ENCODE data around the gene LSAMP.

LSAMP gene

DNA sequence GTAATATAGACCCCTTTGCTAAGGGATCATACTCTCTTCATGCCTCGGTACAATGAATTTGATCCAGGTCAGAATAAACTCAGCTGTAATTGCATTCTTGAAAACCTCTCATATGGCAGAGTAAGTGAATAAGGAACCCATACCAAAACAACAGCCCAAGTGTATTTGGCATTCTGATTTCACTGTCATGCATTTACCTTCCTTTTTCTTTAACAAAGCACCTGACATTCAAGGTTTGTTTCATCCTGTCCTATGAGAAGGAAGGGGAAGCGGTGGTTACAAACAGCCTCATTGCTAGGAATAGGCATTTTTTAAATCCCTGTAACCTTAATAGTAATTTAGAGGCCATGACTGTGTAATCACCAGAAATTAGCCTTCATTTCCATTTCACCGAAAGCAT lies 97.1 kb downstream of the LSAMP start:
- Mint-ChIP-seq H3K4me3 (no peak overlapping the region), H3K36me3 (no peaks in the 10 kb centered on the region), H3K4me1 (no peaks in the 10 kb centered on the region), H3K27me3 (no peaks in the 10 kb centered on the region), H3K9me3 (peaks cover 4% of the 10 kb centered on the region), H3K27ac (no peak overlapping the region)
- ATAC-seq, result no peak

GRCh38 chr3:116342499-116342898 lies 102.8 kb downstream of the LSAMP start:
- Mint-ChIP-seq H3K4me3 (no peak overlapping the region), H3K27me3 (no peaks in the 10 kb centered on the region), H3K36me3 (no peaks in the 10 kb centered on the region), H3K9me3 (no peaks in the 10 kb centered on the region), H3K27ac (no peak overlapping the region), H3K4me1 (no peaks in the 10 kb centered on the region)
- no peak for ATAC-seq

GRCh38 chr3:116341899-116342298 lies 103.4 kb downstream of the LSAMP start:
- Mint-ChIP-seq H3K4me1 (no peaks in the 10 kb centered on the region), H3K27me3 (no peaks in the 10 kb centered on the region), H3K36me3 (no peaks in the 10 kb centered on the region), H3K4me3 (no peak overlapping the region), H3K27ac (no peak overlapping the region), H3K9me3 (no peaks in the 10 kb centered on the region)
- no peak for ATAC-seq

DNA sequence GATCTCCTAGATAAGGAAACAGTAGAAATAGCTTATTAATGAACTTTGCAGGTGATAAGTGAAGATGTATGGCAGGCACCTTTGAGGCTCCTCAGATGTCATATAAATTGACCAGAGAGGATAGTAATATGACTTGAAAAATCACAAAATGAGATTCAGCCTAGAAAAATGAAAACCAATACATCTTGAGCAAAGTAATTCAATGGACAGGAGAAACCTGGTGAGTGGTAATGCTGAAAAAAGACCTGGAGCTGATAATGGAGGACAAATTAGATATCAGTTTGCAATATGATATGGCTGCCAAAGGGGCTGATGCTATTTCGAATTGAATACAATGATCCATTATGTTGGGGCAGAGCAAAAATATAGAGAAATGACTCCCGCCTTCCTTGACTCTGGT lies 103.9 kb downstream of the LSAMP start:
- no peak overlapping the region for H3K4me3 Mint-ChIP-seq

GRCh38 chr3:116340680-116341216 lies 104.5 kb downstream of the LSAMP start:
- no peak overlapping the region for H3K27ac Mint-ChIP-seq
- H3K9me3 Mint-ChIP-seq, result no peaks in the 10 kb centered on the region
- no peak for ATAC-seq
- H3K4me1 Mint-ChIP-seq, result no peaks in the 10 kb centered on the region
- H3K36me3 Mint-ChIP-seq, result no peaks in the 10 kb centered on the region
- no peak overlapping the region for H3K4me3 Mint-ChIP-seq
- H3K27me3 Mint-ChIP-seq, result no peaks in the 10 kb centered on the region

More for the DNA sequence above, 103.9 kb downstream of the LSAMP start:
- H3K9me3 Mint-ChIP-seq, result no peaks in the 10 kb centered on the region
- H3K36me3 Mint-ChIP-seq, result no peaks in the 10 kb centered on the region
- H3K4me1 Mint-ChIP-seq, result no peaks in the 10 kb centered on the region
- H3K27me3 Mint-ChIP-seq, result no peaks in the 10 kb centered on the region
- H3K27ac Mint-ChIP-seq, result no peak overlapping the region
- ATAC-seq, result no peak

DNA sequence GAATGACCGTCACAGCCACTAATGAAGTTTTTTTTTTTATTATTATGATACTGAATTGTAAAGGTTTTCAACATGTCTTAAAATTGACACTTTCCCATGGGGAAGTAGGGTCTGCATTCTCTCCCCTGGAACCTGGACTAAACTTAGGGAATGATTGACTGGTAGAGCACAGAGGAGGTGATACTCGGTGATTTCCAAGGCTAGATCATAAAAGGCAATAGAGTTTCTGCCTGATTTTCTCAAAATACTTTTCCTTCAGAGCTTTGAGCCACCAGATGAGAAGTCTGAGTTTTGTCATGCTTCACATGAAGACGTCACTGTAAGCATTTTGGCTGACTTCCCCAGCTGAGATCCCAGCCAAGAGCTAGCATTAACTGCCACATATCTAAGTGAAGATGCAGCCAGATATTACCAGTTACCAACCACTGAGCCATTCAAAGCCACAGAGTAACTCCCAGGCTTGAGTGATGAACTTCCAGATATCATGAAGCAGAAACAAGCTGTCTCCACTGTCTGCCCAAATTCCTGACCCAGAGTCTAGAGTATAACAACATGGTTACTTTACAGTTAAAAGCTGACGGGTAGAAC lies 105.8 kb downstream of the LSAMP start:
- no peaks in the 10 kb centered on the region for H3K9me3 Mint-ChIP-seq
- H3K27ac Mint-ChIP-seq, result no peak overlapping the region
- H3K4me1 Mint-ChIP-seq, result no peaks in the 10 kb centered on the region
- no peak for ATAC-seq
- no peaks in the 10 kb centered on the region for H3K36me3 Mint-ChIP-seq
- H3K27me3 Mint-ChIP-seq, result no peaks in the 10 kb centered on the region
- H3K4me3 Mint-ChIP-seq, result no peak overlapping the region

DNA sequence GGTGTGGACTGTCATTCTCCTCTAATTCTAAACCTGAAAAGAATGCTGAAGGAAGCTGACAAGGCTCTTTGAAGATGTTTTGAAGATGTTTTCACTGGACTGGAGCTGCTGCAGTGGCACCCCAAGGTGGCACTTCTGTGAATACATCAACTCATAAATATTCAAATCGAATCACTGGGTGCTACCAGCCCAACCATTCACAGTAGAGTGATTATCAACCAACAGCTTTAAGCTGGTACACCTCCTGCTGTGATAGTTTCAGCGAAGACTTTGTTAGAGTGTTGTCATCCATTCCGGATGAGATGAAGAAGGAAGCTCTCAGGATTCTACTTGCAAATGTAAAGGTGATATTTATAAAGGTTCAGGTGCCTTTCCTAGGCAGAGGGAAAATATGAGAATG lies 106.6 kb downstream of the LSAMP start:
- Mint-ChIP-seq H3K27ac (no peak overlapping the region), H3K27me3 (no peaks in the 10 kb centered on the region), H3K4me3 (no peak overlapping the region), H3K36me3 (no peaks in the 10 kb centered on the region), H3K4me1 (no peaks in the 10 kb centered on the region), H3K9me3 (no peaks in the 10 kb centered on the region)
- ATAC-seq, result no peak

DNA sequence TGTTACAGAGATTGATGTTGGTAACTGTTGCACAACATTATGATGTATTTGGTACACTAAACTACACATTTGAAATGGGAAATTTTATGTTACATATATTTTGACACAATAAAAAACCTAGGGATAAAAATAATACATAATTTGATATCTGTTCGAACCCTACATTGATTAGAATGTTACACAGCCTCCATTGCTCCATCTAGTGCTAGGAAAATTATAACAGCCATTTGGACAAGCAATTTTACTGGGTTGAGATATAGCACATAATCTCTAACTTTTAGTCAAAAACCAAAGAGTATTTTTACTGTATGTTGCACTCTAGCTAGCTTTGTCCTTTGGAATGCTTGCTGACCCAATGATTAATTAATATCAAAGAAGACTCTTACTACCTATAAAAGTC lies 108.1 kb downstream of the LSAMP start:
- no peak overlapping the region for H3K4me3 Mint-ChIP-seq
- H3K4me1 Mint-ChIP-seq, result no peaks in the 10 kb centered on the region
- H3K27me3 Mint-ChIP-seq, result no peaks in the 10 kb centered on the region
- H3K9me3 Mint-ChIP-seq, result no peaks in the 10 kb centered on the region
- no peak for ATAC-seq
- no peaks in the 10 kb centered on the region for H3K36me3 Mint-ChIP-seq
- no peak overlapping the region for H3K27ac Mint-ChIP-seq

- no peaks in the 10 kb centered on the region for H3K36me3 Mint-ChIP-seq
- no peaks in the 10 kb centered on the region for H3K27me3 Mint-ChIP-seq
- H3K4me1 Mint-ChIP-seq, result no peaks in the 10 kb centered on the region
- no peak for ATAC-seq
- H3K9me3 Mint-ChIP-seq, result no peaks in the 10 kb centered on the region
- no peak overlapping the region for H3K27ac Mint-ChIP-seq
- no peak overlapping the region for H3K4me3 Mint-ChIP-seq
Observed at GRCh38 chr3:116331380-116331779, 113.9 kb downstream of the LSAMP start.

- ATAC-seq, result no peak
- no peak overlapping the region for H3K27ac Mint-ChIP-seq
- H3K4me3 Mint-ChIP-seq, result no peak overlapping the region
Observed at GRCh38 chr3:116322750-116323375, 122.4 kb downstream of the LSAMP start.

DNA sequence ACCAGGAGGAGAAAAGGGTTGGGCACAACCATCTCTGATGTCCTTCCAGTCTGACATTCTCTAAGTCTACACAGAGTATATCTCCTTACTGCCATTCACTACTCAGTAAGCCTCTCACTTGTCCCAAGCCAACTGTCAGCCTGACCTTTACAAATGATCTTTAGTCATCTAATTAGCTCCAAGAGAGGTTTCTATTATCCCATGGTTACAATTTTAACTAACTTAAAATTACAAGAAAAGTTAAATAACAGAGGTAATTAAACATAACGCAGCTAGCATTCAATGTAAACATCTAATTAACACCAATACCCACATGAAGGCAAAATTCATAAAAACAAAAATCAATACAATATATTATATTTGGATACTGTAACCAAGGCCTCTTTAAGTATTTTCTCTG lies 126.9 kb downstream of the LSAMP start:
- no peak overlapping the region for H3K27ac Mint-ChIP-seq
- ATAC-seq, result no peak
- no peak overlapping the region for H3K4me3 Mint-ChIP-seq
- H3K36me3 Mint-ChIP-seq, result no peaks in the 10 kb centered on the region
- H3K4me1 Mint-ChIP-seq, result no peaks in the 10 kb centered on the region
- no peaks in the 10 kb centered on the region for H3K9me3 Mint-ChIP-seq
- H3K27me3 Mint-ChIP-seq, result no peaks in the 10 kb centered on the region

More at GRCh38 chr3:116322750-116323375, 122.4 kb downstream of the LSAMP start:
- no peaks in the 10 kb centered on the region for H3K36me3 Mint-ChIP-seq
- no peaks in the 10 kb centered on the region for H3K27me3 Mint-ChIP-seq
- no peaks in the 10 kb centered on the region for H3K9me3 Mint-ChIP-seq
- no peaks in the 10 kb centered on the region for H3K4me1 Mint-ChIP-seq

GRCh38 chr3:116316771-116317170 lies 128.5 kb downstream of the LSAMP start:
- H3K36me3 Mint-ChIP-seq, result no peaks in the 10 kb centered on the region
- H3K27me3 Mint-ChIP-seq, result no peaks in the 10 kb centered on the region
- H3K4me1 Mint-ChIP-seq, result no peaks in the 10 kb centered on the region
- no peaks in the 10 kb centered on the region for H3K9me3 Mint-ChIP-seq
- no peak overlapping the region for H3K4me3 Mint-ChIP-seq
- H3K27ac Mint-ChIP-seq, result no peak overlapping the region
- ATAC-seq, result no peak

GRCh38 chr3:116314476-116314875 lies 130.8 kb downstream of the LSAMP start:
- Mint-ChIP-seq H3K4me1 (no peaks in the 10 kb centered on the region), H3K27ac (no peak overlapping the region), H3K27me3 (no peaks in the 10 kb centered on the region), H3K9me3 (no peaks in the 10 kb centered on the region), H3K4me3 (no peak overlapping the region), H3K36me3 (no peaks in the 10 kb centered on the region)
- no peak for ATAC-seq

GRCh38 chr3:116306720-116307119 lies 138.6 kb downstream of the LSAMP start:
- no peaks in the 10 kb centered on the region for H3K27me3 Mint-ChIP-seq
- H3K27ac Mint-ChIP-seq, result no peak overlapping the region
- H3K9me3 Mint-ChIP-seq, result no peaks in the 10 kb centered on the region
- no peaks in the 10 kb centered on the region for H3K4me1 Mint-ChIP-seq
- no peak overlapping the region for H3K4me3 Mint-ChIP-seq
- no peaks in the 10 kb centered on the region for H3K36me3 Mint-ChIP-seq
- no peak for ATAC-seq

DNA sequence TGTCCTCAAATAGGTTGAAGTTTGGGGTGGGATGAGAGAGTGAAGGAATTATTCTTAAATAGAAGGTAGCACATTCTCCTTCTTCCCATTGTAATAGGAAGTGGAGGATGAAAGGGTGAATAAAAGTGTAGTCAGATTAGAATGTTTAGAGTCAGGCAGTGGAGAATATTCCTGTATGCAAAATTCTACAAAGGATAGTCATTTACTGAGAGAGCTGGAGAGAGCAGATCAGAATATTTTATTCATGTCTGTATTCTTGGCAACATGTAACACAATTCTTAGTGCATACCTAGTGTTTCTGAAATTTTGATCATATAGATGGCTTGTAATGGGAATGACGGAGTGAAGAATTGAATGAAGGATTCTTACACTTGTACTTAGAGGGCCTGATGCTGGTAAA lies 139.1 kb downstream of the LSAMP start:
- H3K36me3 Mint-ChIP-seq, result no peaks in the 10 kb centered on the region
- no peaks in the 10 kb centered on the region for H3K4me1 Mint-ChIP-seq
- H3K27ac Mint-ChIP-seq, result no peak overlapping the region
- no peaks in the 10 kb centered on the region for H3K27me3 Mint-ChIP-seq
- H3K4me3 Mint-ChIP-seq, result no peak overlapping the region
- H3K9me3 Mint-ChIP-seq, result no peaks in the 10 kb centered on the region
- ATAC-seq, result no peak

GRCh38 chr3:116302087-116302747 lies 143.1 kb downstream of the LSAMP start:
- no peak for ATAC-seq
- Mint-ChIP-seq H3K9me3 (no peaks in the 10 kb centered on the region), H3K27ac (no peak overlapping the region), H3K4me3 (no peak overlapping the region), H3K27me3 (no peaks in the 10 kb centered on the region), H3K4me1 (no peaks in the 10 kb centered on the region), H3K36me3 (no peaks in the 10 kb centered on the region)
